H9 (cell line): Measurements from ENCODE around the gene ZNF646. TPM values are rescaled to one million over a fixed set of nuclear protein-coding genes. Genes with fewer than 3 reads are reported as not detected.

Source experiments
- DNase-seq: peaks from one replicate; pipeline ENCODE4 v3.0.0-alpha.2; 2017
- H2AFZ ChIP-seq: one replicate; pipeline ENCODE4 v1.6.1; 2013; ENCODE audit warnings: mild to moderate bottlenecking, low read length, control low read depth, moderate library complexity
- H2AK5ac ChIP-seq: 2 replicates; pipeline ENCODE4 v1.6.1; 2013; ENCODE audit warnings: low read length, control low read depth, mixed read lengths; ENCODE audit not compliant: insufficient read length
- H2BK120ac ChIP-seq: one replicate; pipeline ENCODE4 v1.6.1; 2013; ENCODE audit warnings: low read depth, mild to moderate bottlenecking, low read length, control low read depth, inconsistent platforms; ENCODE audit not compliant: poor library complexity, severe bottlenecking
- H2BK12ac ChIP-seq: 2 replicates; pipeline ENCODE4 v1.6.1; 2013; ENCODE audit warnings: low read length, control low read depth, mixed read lengths, low read depth; ENCODE audit not compliant: insufficient read length
- H2BK15ac ChIP-seq: 2 replicates; pipeline ENCODE4 v1.6.1; 2013; ENCODE audit warnings: low read depth, low read length, control low read depth
- H2BK20ac ChIP-seq: one replicate; pipeline ENCODE4 v1.6.1; 2013; ENCODE audit warnings: low read depth, mild to moderate bottlenecking, low read length, control low read depth, inconsistent platforms; ENCODE audit not compliant: poor library complexity, severe bottlenecking
- H2BK5ac ChIP-seq: 2 replicates; pipeline ENCODE4 v1.6.1; 2013; ENCODE audit warnings: low read length, control low read depth, mixed read lengths; ENCODE audit not compliant: insufficient read length
- H3K14ac ChIP-seq: 2 replicates; pipeline ENCODE4 v1.6.1; 2013; ENCODE audit warnings: low read length, control low read depth; ENCODE audit not compliant: insufficient read depth
- H3K18ac ChIP-seq: 2 replicates; pipeline ENCODE4 v1.6.1; 2013; ENCODE audit warnings: low read depth, mild to moderate bottlenecking, mixed read lengths, low read length, control low read depth; ENCODE audit not compliant: insufficient read length
- H3K23ac ChIP-seq: 2 replicates; pipeline ENCODE4 v1.6.1; 2013; ENCODE audit warnings: low read length, control low read depth, mixed read lengths, low read depth; ENCODE audit not compliant: insufficient read length
- H3K23me2 ChIP-seq: 2 replicates; pipeline ENCODE4 v1.6.1; 2013; ENCODE audit warnings: low read depth, mild to moderate bottlenecking, mixed read lengths, low read length, control low read depth; ENCODE audit not compliant: insufficient read length, poor library complexity, severe bottlenecking
- H3K27ac ChIP-seq: 2 replicates; pipeline ENCODE4 v1.5.1; 2013; ENCODE audit warnings: low read length, control low read depth, mixed read lengths, low read depth; ENCODE audit not compliant: insufficient read length
- H3K27me3 ChIP-seq: 2 replicates; pipeline ENCODE4 v1.6.1; 2013; ENCODE audit warnings: low read length, control low read depth, inconsistent platforms; ENCODE audit not compliant: insufficient read depth
- H3K4ac ChIP-seq: 2 replicates; pipeline ENCODE4 v1.6.1; 2013; ENCODE audit warnings: low read depth, mild to moderate bottlenecking, control low read depth, inconsistent platforms, low read length, moderate library complexity
- H3K4me1 ChIP-seq: 2 replicates; pipeline ENCODE4 v1.6.1; 2013; ENCODE audit warnings: low read length, control low read depth, inconsistent platforms; ENCODE audit not compliant: insufficient read depth
- H3K4me2 ChIP-seq: 2 replicates; pipeline ENCODE4 v1.6.1; 2013; ENCODE audit warnings: low read length, control low read depth, mixed read lengths; ENCODE audit not compliant: insufficient read length, insufficient read depth
- H3K56ac ChIP-seq: 2 replicates; pipeline ENCODE4 v1.6.1; 2013; ENCODE audit warnings: low read depth, mild to moderate bottlenecking, mixed read lengths, low read length, control low read depth; ENCODE audit not compliant: insufficient read length
- H3K79me1 ChIP-seq: 2 replicates; pipeline ENCODE4 v1.6.1; 2013; ENCODE audit warnings: low read depth, mild to moderate bottlenecking, moderate library complexity, low read length, control low read depth, inconsistent platforms; ENCODE audit not compliant: insufficient read depth, poor library complexity, severe bottlenecking
- H3K79me2 ChIP-seq: 2 replicates; pipeline ENCODE4 v1.6.1; 2013; ENCODE audit warnings: low read length, control low read depth, inconsistent platforms; ENCODE audit not compliant: insufficient read depth
- H3K9ac ChIP-seq: 2 replicates; pipeline ENCODE4 v1.6.1; 2013; ENCODE audit warnings: low read length, control low read depth, mixed read lengths; ENCODE audit not compliant: insufficient read length; ENCODE audit errors: extremely low read depth
- H3K9me3 ChIP-seq: one replicate; pipeline ENCODE4 v1.6.1; 2013; ENCODE audit warnings: low read depth, low read length, inconsistent platforms; ENCODE audit not compliant: control insufficient read depth
- H3T11ph ChIP-seq: one replicate; pipeline ENCODE4 v1.6.1; 2013; ENCODE audit warnings: mild to moderate bottlenecking, low read length, control low read depth, inconsistent platforms
- H4K20me1 ChIP-seq: one replicate; pipeline ENCODE4 v1.6.1; 2013; ENCODE audit not compliant: control insufficient read depth, insufficient read length, insufficient read depth
- H4K5ac ChIP-seq: 2 replicates; pipeline ENCODE4 v1.6.1; 2013; ENCODE audit warnings: low read depth, mild to moderate bottlenecking, mixed read lengths, low read length, control low read depth; ENCODE audit not compliant: insufficient read length
- H4K8ac ChIP-seq: replicated peaks from 2 replicates; pipeline ENCODE4 v1.6.1; 2013; ENCODE audit warnings: low read length, control low read depth, mixed read lengths, low read depth; ENCODE audit not compliant: insufficient read length
- H4K91ac ChIP-seq: 2 replicates; pipeline ENCODE4 v1.6.1; 2013; ENCODE audit warnings: low read depth, mild to moderate bottlenecking, moderate library complexity, mixed read lengths, low read length, control low read depth; ENCODE audit not compliant: insufficient read length
- H3K27ac Mint-ChIP-seq, 3 experiments: 2 replicates in 2 of 3; 3 replicates in 1 of 3; pipeline ENCODE4 v1.8.0; 2020 to 2021; ENCODE audit warnings: mixed read lengths in 3 of 3, mild to moderate bottlenecking in 1 of 3, moderate library complexity in 1 of 3
- H3K27me3 Mint-ChIP-seq: 2 replicates; pipeline ENCODE4 v1.8.0; 2021; ENCODE audit warnings: low read depth, mild to moderate bottlenecking, moderate library complexity, mixed read lengths
- H3K36me3 Mint-ChIP-seq, 3 experiments: 2 replicates in 2 of 3; 3 replicates in 1 of 3; pipeline ENCODE4 v1.8.0; 2020 to 2021; ENCODE audit warnings: low read depth in 3 of 3, mixed read lengths in 3 of 3; ENCODE audit not compliant: insufficient read depth in 1 of 3
- H3K4me1 Mint-ChIP-seq, 2 experiments: 2 replicates each; pipeline ENCODE4 v1.8.0; 2020; ENCODE audit warnings: mixed read lengths in 2 of 2
- H3K4me3 Mint-ChIP-seq, 2 experiments: 2 replicates in 1 of 2; 3 replicates in 1 of 2; pipeline ENCODE4 v1.8.0; 2020 to 2021; ENCODE audit warnings: mild to moderate bottlenecking in 2 of 2, mixed read lengths in 2 of 2, moderate library complexity in 1 of 2
- H3K9me3 Mint-ChIP-seq, 2 experiments: 2 replicates in 1 of 2; 3 replicates in 1 of 2; pipeline ENCODE4 v1.8.0; 2020; ENCODE audit warnings: mild to moderate bottlenecking in 2 of 2, mixed read lengths in 2 of 2, moderate library complexity in 1 of 2
- WGBS: extraction: QIAGEN DNeasy Blood & Tissue Kit; methylation state at CpG from one replicate; pipeline ENCODE4 v1.1.7; 2013; ENCODE audit warnings: missing lambda C conversion rate, low lambda C conversion rate, mixed read lengths; ENCODE audit not compliant: insufficient read length; ENCODE audit errors: extremely low coverage; 5-methylcytosine and 5-hydroxymethylcytosine counted together
- total RNA-seq: library from RNA; stranded (reverse); gene quantifications from 2 replicates; pipeline ENCODE4 v1.2.1, GENCODE V29; 2021
- TF ChIP-seq, protein P1 (sequence below): fragments of 200-600 bp; sonication (generic); conservative IDR thresholded peaks from 3 replicates; pipeline ENCODE4 v1.8.0; 2021; ENCODE audit warnings: antibody characterized with exemption, mild to moderate bottlenecking

The ZNF646 gene
- total RNA-seq, 1 experiment from 2014 or later = 29.2 TPM

DNA sequence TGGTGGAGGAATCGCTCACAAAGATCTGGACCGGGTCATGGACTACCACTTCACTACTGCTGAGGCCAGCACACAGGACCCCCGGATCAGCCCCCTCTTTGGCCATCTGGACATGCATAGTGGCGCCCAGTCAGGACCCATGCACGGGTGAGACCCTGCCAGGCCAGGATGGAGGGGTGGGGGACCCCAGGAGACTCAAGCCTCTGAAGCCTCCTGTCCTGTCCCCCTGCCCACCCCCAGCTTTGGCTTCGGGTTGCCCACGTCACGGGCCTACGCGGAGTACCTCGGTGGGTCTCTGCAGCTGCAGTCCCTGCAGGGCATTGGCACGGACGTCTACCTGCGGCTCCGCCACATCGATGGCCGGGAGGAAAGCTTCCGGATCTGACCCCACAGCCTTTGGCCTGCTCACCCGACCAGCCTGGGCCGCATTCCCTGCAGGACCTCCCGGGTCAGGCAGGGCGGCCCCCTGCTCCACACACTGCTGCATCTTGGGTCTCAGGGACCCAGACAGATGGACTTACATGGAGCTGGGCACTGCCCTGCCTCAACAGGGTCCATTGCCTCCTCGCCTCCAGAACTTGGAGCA lies 37.8 kb downstream of the ZNF646 start:
- no peak overlapping the region for H3K4me3 Mint-ChIP-seq
- no peak overlapping the region for H3K4ac ChIP-seq
- no peak overlapping the region for H2AFZ ChIP-seq
- no peak overlapping the region for H2BK15ac ChIP-seq
- no peak overlapping the region for H2BK12ac ChIP-seq
- TF ChIP-seq, protein P1, sequence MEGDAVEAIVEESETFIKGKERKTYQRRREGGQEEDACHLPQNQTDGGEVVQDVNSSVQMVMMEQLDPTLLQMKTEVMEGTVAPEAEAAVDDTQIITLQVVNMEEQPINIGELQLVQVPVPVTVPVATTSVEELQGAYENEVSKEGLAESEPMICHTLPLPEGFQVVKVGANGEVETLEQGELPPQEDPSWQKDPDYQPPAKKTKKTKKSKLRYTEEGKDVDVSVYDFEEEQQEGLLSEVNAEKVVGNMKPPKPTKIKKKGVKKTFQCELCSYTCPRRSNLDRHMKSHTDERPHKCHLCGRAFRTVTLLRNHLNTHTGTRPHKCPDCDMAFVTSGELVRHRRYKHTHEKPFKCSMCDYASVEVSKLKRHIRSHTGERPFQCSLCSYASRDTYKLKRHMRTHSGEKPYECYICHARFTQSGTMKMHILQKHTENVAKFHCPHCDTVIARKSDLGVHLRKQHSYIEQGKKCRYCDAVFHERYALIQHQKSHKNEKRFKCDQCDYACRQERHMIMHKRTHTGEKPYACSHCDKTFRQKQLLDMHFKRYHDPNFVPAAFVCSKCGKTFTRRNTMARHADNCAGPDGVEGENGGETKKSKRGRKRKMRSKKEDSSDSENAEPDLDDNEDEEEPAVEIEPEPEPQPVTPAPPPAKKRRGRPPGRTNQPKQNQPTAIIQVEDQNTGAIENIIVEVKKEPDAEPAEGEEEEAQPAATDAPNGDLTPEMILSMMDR = no peak
- no peak overlapping the region for H3K23ac ChIP-seq
- no peak overlapping the region for H4K91ac ChIP-seq
- no peak overlapping the region for H4K8ac ChIP-seq
- H3K56ac ChIP-seq = no peak overlapping the region
- no peak overlapping the region for H2BK20ac ChIP-seq
- H3K4me2 ChIP-seq = no peak overlapping the region
- no peaks in the 10 kb centered on the region for H3K9me3 ChIP-seq
- no peak overlapping the region for H4K5ac ChIP-seq
- no peak overlapping the region for H2BK120ac ChIP-seq
- H3K14ac ChIP-seq = no peak overlapping the region
- no peak overlapping the region for H3K9ac ChIP-seq
- H3K18ac ChIP-seq = no peak overlapping the region
- no peaks in the 10 kb centered on the region; the same call in 1 of the 2 replicates for H3K27me3 Mint-ChIP-seq
- H3K27ac ChIP-seq = no peak overlapping the region
- peaks cover 1% of the 10 kb centered on the region; the same call in 1 of the 2 replicates for H3K79me2 ChIP-seq
- no peak overlapping the region for H3T11ph ChIP-seq
- H3K4me1 Mint-ChIP-seq = peaks cover 9 to 12% of the 10 kb centered on the region in 2 experiments
- no peaks in the 10 kb centered on the region; the same call in 1 of the 2 replicates for H3K27me3 ChIP-seq
- WGBS = no CpG with 5 or more reads among the region's 23 CpGs
- no peaks in the 10 kb centered on the region for H3K4me1 ChIP-seq
- no peaks in the 10 kb centered on the region for H3K79me1 ChIP-seq
- DNase-seq = no peak
- no peaks in the 10 kb centered on the region for H3K9me3 Mint-ChIP-seq
- H2AK5ac ChIP-seq = no peak overlapping the region
- H2BK5ac ChIP-seq = no peak overlapping the region
- peaks cover 8% of the 10 kb centered on the region for H3K23me2 ChIP-seq
- no peak overlapping the region for H3K27ac Mint-ChIP-seq
- no peaks in the 10 kb centered on the region for H4K20me1 ChIP-seq
- H3K36me3 Mint-ChIP-seq = peaks cover 19 to 41% (median 33%) of the 10 kb centered on the region in 3 experiments
